GM18873 (cell line): ENCODE measurements around the gene ETNK2.
"Not testable (repeated sequence)": the region's sequence is repeated elsewhere in the genome, so short reads cannot be mapped to it uniquely, and the experiment has no call there.

Experiments
- ATAC-seq: cut with Tn5 transposase; IDR thresholded peaks from one replicate; pipeline ENCODE4 v1.9.1; 2021; ENCODE audit warnings: mild to moderate bottlenecking, moderate library complexity, moderate number of reproducible peaks; ENCODE audit not compliant: unreplicated experiment, low FRiP score

ETNK2 gene

GRCh38 chr1:204105131-204105515 lies 46.7 kb downstream of the ETNK2 start:
- no peak for ATAC-seq

- ATAC-seq: no peak
These were observed 47.3 kb downstream of the ETNK2 start for GRCh38 chr1:204104331-204105130.

GRCh38 chr1:204103431-204103741 lies 48.5 kb downstream of the ETNK2 start:
- ATAC-seq: no peak

- no peak for ATAC-seq
These were observed 49.0 kb downstream of the ETNK2 start for GRCh38 chr1:204102739-204103430.

GRCh38 chr1:204102029-204102611 lies 49.7 kb downstream of the ETNK2 start:
- no peak for ATAC-seq

GRCh38 chr1:204099754-204100153 lies 52.1 kb downstream of the ETNK2 start:
- ATAC-seq: not testable (repeated sequence)

- ATAC-seq: no peak
These were observed 53.2 kb downstream of the ETNK2 start for GRCh38 chr1:204098683-204099082.

- ATAC-seq: no peak
These were observed 54.9 kb downstream of the ETNK2 start for GRCh38 chr1:204096931-204097330.

GRCh38 chr1:204094856-204095634 lies 56.8 kb downstream of the ETNK2 start:
- no peak for ATAC-seq

GRCh38 chr1:204094313-204094729 lies 57.5 kb downstream of the ETNK2 start:
- ATAC-seq: no peak

GRCh38 chr1:204093781-204094180 lies 58.1 kb downstream of the ETNK2 start:
- ATAC-seq: no peak

GRCh38 chr1:204093421-204093717 lies 58.5 kb downstream of the ETNK2 start:
- no peak for ATAC-seq

GRCh38 chr1:204092632-204093420 lies 59.0 kb downstream of the ETNK2 start:
- ATAC-seq: no peak

GRCh38 chr1:204091787-204092312 lies 60.0 kb downstream of the ETNK2 start:
- no peak for ATAC-seq

GRCh38 chr1:204091066-204091465 lies 60.8 kb downstream of the ETNK2 start:
- no peak for ATAC-seq

- ATAC-seq: not testable (repeated sequence)
These were observed 61.7 kb downstream of the ETNK2 start for GRCh38 chr1:204090132-204090531.

- ATAC-seq: no peak
These were observed 62.6 kb downstream of the ETNK2 start for GRCh38 chr1:204089044-204089751.

- ATAC-seq: no peak
These were observed 63.2 kb downstream of the ETNK2 start for GRCh38 chr1:204088596-204088995.

GRCh38 chr1:204087893-204088528 lies 63.8 kb downstream of the ETNK2 start:
- no peak for ATAC-seq
